NCI-H774 (cell line): ENCODE measurements around the gene CRTAC1.

Experiments used
- DNase-seq: peaks from one replicate; lab custom pipeline; 2025; lab: John Stamatoyannopoulos, UW

CRTAC1 gene

DNA sequence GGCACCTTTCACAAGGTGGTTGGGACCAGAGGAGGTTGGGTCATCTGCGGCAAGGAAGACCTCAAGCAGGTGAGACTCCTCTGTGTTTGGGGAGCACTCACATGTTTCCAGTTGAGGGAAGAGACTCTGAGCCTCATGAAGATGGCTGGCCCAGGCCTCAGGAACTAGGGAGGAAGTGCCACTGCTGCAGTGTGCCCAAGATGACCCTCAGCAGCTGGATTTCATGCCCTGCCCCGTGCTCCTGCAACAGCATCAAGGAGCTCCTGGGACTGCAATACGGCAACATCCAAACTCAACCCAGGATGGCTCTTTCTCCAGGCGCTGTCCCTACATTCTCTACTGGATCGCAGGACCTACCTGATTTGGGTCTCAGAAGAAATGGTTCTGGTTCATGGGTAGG is 106.9 kb downstream of the CRTAC1 start:
- no peak for DNase-seq

DNA sequence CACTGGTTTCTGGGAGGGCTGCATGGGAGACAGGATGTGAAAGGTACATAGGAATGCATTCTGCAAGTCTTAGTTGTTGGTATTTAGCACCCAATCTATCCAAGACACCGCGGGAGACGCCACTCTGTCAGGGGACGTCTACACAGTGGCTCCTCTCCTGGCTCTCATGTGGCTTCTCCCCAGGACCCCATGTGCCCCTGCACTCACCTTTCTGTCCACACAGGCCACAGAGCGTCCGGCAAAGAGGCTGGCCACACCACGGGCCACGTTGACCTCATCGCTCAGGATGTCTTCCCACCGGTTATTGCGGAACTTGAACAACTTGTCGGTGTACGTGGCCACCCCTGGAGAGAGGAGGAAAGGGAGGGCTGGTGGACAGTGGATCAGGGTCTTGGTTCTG is 107.4 kb downstream of the CRTAC1 start:
- DNase-seq = no peak

DNA sequence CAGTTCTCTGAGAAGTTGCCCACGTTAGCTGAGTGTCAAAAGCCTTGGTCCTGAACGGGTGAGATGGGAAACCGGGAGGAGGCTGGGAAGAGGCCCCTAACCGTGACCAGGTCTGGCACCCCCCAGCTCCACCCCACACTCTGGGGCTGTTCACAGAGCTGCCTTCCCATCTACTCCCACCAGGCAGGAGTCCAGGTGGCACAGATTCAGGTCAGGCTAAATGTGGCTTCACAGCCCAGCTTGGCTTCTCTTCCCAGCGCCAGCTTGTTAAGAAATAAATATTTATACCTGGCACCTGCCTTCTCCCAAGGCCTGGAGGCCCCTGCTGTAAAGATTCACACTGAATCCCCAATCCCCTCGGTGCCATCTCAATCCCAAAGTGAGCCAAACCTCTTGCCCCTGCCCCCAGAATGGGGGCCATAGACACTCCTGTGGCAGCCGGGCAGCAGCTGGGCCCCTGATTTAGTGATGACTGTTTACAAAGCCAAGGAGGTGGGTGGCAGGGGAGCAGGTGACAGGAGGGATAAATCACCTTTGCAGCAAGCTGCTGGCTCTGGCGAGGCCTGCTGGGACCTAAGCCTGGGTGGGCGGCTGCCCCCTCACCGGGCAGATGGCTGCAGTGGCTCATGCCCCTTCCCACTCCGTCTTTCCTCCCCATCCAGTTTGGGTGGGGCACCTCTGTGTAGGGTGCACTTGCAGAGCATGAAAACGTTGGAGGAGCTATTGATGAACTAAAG is 108.2 kb downstream of the CRTAC1 start:
- no peak for DNase-seq

DNA sequence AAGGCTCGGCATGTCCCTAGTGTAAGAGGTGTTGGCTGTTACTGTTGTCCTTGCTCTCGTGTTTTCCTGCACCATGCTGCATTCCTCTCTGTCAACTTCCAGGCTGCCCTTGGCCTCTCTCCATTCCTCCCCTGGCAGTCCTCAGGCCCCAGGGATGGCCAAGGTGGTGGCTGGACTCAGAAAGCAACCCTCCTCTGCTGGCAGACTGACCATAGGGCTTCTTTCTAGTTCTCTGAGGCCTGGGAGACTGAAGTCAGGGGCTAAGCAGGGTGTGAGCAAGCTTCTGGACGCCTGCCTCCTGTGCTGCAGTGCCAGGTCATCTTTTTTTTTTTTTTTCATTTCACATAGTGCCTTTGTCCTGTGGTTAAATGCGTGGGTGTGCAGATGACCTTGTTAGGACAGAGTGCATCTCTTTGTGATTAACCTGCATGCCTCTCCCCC is 108.8 kb downstream of the CRTAC1 start:
- no peak for DNase-seq

DNA sequence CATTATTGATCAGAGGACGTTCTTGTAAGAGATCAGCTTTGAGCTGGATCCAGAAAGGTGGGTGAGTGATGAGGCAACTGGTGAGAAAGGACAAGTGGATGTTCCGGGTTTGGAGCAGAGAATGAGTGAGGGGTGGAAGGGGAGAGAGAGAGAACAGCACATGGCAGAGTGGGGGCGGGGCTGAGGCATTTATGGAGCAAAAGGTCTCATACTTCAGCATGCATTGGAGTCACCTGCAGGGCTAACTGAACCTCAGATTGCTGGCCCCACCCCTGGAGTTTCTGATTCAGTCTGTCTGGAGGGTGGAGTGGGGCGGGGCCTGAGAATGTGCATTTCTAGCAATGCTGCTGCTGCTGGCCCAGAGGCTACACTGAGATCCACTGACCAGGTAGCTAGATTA is 109.6 kb downstream of the CRTAC1 start:
- DNase-seq = no peak

DNA sequence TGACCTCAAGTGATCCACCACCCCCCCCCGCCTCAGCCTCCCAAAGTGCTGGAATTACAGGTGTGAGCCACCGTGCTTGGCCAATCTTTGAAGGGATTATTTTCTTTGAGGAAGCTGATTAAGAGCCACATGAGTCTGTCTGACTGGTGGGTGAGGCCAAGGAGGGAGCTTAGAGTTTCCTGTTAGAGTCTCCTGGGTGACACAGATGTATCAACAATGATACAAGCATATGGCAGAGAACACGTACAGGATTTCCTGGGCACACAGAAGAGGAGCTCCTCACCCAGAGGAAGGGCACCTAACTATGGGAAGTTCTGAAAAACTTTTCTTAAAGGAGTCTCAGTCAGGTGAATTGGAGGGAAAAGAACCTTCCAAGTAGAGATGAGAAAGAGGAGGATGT is 111.4 kb downstream of the CRTAC1 start:
- DNase-seq = no peak

DNA sequence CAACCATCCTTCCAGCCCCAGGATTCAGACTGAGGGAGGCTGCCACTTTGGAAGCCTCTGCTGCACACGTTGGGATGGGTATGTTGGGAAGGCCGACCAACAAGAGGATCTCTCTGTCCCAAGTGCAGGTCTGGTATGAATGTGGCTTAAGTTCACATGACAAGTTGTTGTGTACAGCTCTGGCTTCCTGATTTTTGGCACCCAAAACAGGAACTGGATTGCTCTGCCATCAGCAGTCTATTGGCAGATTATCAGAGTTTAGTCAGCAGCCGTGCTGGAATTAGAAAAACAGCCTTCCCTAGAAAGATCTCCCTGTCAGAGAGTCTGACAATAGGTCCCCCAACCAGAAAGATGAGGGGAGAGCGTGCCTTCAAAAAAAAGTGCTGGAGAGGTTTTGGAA is 113.8 kb downstream of the CRTAC1 start:
- DNase-seq = no peak

GRCh38 chr10:97915346-97916131 is 114.9 kb downstream of the CRTAC1 start:
- no peak for DNase-seq

DNA sequence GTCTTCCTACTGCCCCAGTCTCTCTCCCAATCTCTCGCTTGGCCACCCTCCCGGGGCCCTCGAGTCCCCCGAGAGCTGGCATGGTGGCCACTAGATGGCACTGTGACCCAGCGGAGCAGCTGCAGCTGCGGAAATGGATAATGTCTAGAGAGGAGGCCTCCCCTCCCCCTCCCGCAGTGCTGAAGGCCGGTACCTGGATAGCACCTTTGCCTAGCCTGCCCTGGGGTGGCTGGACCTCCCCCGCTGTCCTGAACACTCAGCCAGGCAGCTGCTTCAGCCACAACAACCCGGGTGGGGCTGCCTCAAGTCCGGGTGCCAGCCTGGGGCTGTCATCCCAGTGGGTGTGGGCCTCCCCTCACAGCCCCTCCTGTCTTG is 115.6 kb downstream of the CRTAC1 start:
- peak; percentile 15 for DNase-seq

DNA sequence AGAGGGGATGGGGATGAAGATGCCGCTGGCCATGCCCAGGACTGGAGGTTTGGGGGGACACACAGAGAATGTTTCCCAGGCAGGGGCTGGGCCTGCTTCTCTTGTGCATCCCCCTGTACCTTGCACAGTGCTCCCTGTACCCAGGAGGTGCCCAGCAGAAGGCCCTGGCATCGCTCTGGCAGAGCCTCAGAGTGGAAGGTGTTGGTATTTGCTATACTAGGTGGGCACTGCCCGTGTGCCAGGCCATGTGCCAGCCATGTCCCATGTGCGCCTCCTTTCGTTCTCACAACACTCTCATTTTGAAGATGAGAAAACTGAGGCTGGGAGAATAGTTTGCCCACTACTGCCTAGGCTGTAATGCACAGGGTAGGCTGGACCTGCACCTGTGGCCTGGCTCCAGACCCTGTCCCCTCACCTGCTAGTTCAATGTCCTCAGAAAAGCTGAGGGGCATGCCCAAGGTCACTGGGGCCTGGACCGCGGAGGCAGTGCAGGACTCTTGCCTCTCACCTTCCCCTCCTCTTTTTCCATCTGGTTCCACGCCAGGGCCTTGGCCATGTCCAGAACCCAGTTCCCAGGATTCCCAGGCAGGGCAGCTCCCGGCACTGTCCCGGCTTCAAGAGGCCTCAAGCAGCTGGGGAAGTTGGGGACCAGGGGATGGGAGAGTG is 116.1 kb downstream of the CRTAC1 start:
- no peak for DNase-seq

GRCh38 chr10:97913614-97914013 is 116.8 kb downstream of the CRTAC1 start:
- DNase-seq = no peak

- DNase-seq = no peak
Observed at GRCh38 chr10:97913193-97913592, 117.2 kb downstream of the CRTAC1 start.

DNA sequence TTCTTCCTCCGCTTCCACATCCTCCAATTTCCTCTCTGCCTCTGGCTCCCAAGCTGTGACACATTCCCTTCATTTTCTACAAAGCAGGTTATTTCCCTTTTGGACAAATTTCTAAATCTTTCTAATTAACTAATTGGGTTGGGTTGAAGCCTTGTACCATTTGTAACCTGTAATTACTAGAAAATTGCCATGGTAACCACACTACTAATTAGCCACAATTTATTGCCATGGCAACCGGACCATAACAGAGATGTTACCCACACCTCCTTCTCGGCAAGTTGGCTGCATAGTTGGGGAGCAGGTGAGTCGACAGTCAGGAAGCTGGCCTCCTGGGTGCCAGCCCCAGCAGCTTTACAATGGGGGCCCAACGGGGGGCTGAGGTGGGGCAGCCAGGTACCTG is 119.2 kb downstream of the CRTAC1 start:
- no peak for DNase-seq

DNA sequence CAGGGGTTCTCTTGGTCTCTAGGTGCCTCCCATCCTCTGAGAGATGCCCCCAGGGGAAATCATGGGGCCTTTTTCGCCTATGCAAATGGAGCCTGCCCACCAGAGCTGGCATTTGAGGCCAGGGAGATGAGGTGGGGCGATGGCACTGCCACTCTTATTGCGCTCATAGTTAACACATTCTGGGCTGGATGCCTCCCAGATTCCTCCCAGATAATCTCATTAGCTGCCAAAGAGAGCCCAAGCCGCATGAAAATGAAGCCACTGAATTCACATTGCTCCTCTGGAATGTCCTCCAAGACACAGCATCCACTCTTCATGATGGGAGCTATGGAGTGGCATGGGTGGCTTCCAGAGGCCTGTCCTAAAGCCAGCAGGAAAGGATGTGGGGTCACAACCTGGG is 119.8 kb downstream of the CRTAC1 start:
- no peak for DNase-seq

GRCh38 chr10:97907830-97908229 is 122.6 kb downstream of the CRTAC1 start:
- no peak for DNase-seq

- no peak for DNase-seq
Observed at GRCh38 chr10:97907211-97907610, 123.2 kb downstream of the CRTAC1 start.

DNA sequence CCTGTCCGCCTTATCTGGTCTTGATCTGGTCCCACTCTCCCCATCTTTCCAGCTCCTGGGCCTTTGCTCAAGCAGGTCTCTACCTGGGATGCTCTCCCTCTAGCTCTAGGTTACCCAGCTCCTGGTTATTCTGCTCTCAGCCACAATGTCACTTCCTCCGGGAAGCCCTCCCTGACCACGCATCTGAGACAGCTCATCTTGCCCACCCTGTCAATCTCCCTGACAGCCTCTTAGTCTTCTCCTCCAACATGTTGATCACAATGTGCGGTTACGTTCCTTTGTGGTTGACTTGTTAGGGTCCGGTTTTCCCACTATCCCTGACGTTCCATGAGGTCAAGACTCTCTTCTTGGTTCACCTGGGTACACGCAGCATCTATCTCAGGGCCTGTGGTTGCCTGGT is 125.1 kb downstream of the CRTAC1 start:
- DNase-seq = no peak

DNA sequence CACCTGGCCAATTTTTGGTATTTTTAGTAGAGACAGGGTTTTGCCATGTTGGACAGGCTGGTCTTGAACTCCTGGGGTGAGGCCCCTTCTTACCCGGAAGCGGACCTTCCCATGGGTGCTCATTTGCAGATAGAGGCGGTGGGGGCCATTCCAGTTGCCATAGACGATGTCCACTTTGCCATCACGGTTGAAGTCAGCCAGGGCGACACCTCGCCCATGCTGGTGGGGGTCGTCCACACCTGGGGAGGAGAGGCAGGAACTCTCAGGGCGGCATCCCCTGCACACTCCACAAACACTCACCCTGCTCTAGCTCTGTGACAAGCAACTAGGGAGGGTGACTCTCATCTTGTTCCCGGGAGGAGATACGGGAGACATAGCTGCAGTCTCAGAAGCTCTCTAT is 125.8 kb downstream of the CRTAC1 start:
- DNase-seq = no peak

- no peak for DNase-seq
Observed at GRCh38 chr10:97904018-97904381, 126.4 kb downstream of the CRTAC1 start.

GRCh38 chr10:97903128-97904017 is 127.0 kb downstream of the CRTAC1 start:
- DNase-seq = no peak

GRCh38 chr10:97901381-97901780 is 129.0 kb downstream of the CRTAC1 start:
- no peak for DNase-seq

GRCh38 chr10:97898429-97898828 is 132.0 kb downstream of the CRTAC1 start:
- no peak for DNase-seq
